Choroid plexus epithelial cell (primary cell): ENCODE data around the gene MYLK4.

Experiments used
- DNase-seq: peaks from one replicate; pipeline ENCODE4 v3.0.0-alpha.2; 2010; ENCODE audit warnings: low read depth
- H3K4me3 ChIP-seq: 2 replicates; pipeline ENCODE4 v1.5.1; 2011; ENCODE audit warnings: low read depth, mild to moderate bottlenecking, control low read depth, low read length, moderate library complexity
- TF ChIP-seq, protein P1 (sequence below): conservative IDR thresholded peaks from 2 replicates; pipeline ENCODE4 v1.5.1; 2011; ENCODE audit warnings: low read depth, mild to moderate bottlenecking, control low read depth, inconsistent platforms, low read length, moderate library complexity

Gene MYLK4

DNA sequence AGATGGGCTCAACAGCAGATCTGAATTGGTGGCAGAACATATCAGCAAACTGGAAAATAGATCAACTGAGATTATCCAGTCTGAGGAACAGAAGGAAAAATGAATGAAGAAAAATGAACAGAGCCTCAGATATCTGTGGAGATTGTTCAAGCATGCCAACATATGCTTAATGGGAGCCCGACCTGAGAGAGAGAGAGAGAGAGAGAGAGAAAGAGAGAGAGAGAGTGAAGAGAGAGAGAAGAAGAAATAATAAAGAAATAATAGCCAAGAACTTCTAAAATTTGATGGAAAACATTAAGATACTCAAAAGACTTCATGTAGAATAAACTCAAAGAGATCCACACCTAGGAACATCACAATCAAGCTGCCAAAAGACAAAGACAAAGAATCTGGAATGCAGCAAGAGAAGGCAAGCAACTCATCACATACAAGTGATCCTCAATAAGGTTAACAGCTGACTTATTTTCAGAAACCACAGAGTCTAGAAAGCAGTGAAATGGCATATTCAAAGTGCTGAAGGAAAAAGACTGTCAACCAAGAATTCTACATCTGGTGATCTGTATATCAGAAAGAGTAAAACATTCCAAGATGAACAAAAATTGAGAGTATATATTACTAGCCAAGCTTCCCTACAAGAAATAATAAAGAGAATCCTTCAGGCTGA lies 97.2 kb downstream of the MYLK4 start:
- TF ChIP-seq, protein P1, sequence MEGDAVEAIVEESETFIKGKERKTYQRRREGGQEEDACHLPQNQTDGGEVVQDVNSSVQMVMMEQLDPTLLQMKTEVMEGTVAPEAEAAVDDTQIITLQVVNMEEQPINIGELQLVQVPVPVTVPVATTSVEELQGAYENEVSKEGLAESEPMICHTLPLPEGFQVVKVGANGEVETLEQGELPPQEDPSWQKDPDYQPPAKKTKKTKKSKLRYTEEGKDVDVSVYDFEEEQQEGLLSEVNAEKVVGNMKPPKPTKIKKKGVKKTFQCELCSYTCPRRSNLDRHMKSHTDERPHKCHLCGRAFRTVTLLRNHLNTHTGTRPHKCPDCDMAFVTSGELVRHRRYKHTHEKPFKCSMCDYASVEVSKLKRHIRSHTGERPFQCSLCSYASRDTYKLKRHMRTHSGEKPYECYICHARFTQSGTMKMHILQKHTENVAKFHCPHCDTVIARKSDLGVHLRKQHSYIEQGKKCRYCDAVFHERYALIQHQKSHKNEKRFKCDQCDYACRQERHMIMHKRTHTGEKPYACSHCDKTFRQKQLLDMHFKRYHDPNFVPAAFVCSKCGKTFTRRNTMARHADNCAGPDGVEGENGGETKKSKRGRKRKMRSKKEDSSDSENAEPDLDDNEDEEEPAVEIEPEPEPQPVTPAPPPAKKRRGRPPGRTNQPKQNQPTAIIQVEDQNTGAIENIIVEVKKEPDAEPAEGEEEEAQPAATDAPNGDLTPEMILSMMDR: no peak
- DNase-seq: no peak
- H3K4me3 ChIP-seq: no peak overlapping the region

DNA sequence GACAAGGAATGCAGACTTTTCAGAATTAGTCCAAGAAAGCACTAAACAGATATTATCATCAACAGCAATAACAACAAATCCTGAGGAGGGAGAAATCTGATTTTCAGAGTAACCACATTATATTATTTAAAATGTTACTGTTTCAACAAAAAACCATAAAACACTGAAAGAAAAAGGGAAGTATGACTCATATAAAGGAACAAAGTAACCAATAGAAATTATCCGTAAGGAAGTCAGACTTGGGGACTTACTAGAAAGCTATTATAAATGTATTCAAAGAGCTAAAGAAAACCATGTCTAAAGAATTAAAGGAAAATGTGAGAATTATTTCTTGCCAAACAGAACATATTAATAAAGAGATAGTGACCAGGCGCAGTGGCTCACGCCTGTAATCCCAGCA lies 98.1 kb downstream of the MYLK4 start:
- H3K4me3 ChIP-seq: no peak overlapping the region
- TF ChIP-seq, protein P1: no peak

DNA sequence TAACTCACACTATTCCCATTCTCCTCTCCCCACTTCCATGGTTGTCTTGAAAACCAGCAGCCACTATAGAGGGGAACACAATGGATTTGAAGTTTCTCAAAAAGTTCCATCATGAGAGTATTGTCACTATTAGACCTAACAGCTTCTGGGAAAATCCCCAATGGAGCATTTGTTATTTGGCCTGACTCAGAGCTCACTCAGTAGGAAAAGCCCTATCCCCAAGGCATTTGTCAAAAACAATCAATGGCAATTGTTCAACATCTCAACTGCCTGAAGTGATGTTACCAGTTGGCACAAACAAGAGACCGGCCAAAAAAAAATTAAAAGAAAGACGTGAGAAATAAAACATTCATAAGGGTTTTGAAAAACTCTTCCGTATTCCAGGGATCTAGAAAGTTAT lies 98.8 kb downstream of the MYLK4 start:
- no peak for DNase-seq
- no peak overlapping the region for H3K4me3 ChIP-seq
- TF ChIP-seq, protein P1: no peak

More for the DNA sequence above, 98.1 kb downstream of the MYLK4 start:
- no peak for DNase-seq

DNA sequence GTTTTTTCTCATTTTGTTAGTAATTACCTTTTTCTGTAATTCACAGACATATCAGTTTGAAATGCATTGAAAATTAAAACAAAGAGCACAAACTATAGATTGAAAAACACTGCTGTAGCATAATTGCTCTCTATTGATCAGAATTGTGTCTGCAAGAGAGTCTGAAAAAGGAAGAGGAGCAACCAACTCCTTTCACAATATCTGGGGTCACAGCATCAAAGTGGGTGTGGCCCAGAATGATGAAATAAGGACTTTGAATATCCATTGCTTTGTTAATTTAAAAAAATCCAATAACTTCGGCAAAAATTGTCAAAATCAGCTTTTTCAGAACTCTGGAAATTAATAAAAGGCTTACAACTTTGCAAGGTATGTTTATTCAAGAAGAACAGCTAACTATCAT lies 99.2 kb downstream of the MYLK4 start:
- TF ChIP-seq, protein P1: no peak
- no peak overlapping the region for H3K4me3 ChIP-seq
- no peak for DNase-seq

DNA sequence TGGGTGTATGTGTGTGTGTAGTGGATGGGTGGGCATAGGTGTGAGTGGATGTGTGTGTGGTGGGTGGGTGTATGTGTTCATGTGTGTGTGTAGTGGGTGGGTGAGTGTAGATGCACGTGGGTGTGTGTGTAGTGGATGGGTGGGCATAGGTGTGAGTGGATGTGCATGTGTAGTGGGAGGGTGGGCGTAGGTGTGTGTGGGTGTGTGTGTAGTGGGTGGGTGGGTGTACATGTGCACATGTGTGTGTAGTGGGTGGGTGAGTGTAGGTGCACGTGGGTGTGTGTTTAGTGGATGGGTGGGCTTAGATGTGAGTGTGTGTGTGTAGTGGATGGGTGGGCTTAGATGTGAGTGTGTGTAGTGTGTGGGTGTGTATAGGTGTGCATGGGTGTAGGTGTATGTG lies 104.4 kb downstream of the MYLK4 start:
- no peak overlapping the region for H3K4me3 ChIP-seq
- DNase-seq: no peak
- TF ChIP-seq, protein P1: no peak

DNA sequence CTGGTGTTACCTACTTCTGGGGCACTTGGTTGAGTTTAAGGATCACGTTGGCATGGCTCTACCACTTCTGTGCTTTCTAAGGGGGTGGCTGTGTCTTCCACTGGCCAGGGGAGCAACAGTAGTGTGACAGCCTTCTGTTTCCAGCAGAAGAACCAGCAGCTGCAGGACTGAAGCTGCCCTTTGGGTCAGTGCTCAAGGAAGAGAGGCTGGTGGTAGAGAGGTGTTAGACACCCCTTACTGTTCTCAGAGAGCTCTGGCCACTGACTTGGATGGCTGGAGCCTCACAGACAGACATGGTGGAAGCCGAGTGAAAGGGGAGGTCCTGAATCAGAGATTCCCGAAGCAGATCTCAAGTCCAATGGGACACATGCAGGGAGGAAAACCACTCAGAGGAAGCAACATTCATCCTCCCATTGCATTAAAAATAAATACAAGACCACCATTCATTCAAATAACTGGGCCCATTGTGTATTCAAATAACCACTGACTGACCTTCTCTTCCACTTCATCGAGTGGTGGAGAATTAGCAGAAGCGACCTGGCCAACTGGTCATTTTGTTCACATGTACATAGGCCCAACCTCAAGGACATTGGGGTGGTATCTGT lies 106.7 kb downstream of the MYLK4 start:
- TF ChIP-seq, protein P1: no peak
- DNase-seq: no peak
- no peak overlapping the region for H3K4me3 ChIP-seq

DNA sequence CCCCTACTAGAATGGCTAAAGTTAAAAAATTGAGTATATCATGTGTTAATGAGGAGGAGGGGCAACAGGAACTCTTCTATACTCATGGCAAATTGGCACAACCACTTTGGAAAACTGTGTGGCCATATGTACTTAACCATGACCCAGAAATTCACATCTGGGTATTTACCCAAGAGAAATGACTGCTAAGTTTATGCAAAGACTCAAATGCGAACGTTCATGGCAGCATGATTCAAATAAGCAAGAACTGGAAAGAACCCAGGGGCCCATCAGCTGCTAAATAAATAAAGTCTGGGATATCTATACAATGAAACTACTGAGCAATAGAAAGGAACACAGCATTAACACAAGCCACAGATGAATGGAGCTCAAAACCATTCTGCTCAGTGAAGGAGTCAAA lies 107.6 kb downstream of the MYLK4 start:
- TF ChIP-seq, protein P1: no peak
- no peak for DNase-seq
- no peak overlapping the region for H3K4me3 ChIP-seq
